ES-I3 (cell line): Measurements from ENCODE around the gene NTNG1.
"Not testable (repeated sequence)": the region's sequence is repeated elsewhere in the genome, so short reads cannot be mapped to it uniquely, and the experiment has no call there.

Source experiments
- H3K36me3 ChIP-seq: 2 replicates; pipeline ENCODE4 v1.6.1; 2013; ENCODE audit warnings: mild to moderate bottlenecking, low read length, control low read depth, moderate library complexity; ENCODE audit not compliant: insufficient read depth
- H3K4me1 ChIP-seq: 2 replicates; pipeline ENCODE4 v1.6.1; 2013; ENCODE audit warnings: mild to moderate bottlenecking, control low read depth, low read length; ENCODE audit not compliant: insufficient read depth
- H3K9ac ChIP-seq: 2 replicates; pipeline ENCODE4 v1.6.1; 2013; ENCODE audit warnings: low read depth, mild to moderate bottlenecking, low read length, moderate library complexity
- H3K9me3 ChIP-seq: 2 replicates; pipeline ENCODE4 v1.6.1; 2013; ENCODE audit warnings: mild to moderate bottlenecking, low read length, moderate library complexity; ENCODE audit not compliant: control insufficient read depth, insufficient read depth

The NTNG1 gene

DNA sequence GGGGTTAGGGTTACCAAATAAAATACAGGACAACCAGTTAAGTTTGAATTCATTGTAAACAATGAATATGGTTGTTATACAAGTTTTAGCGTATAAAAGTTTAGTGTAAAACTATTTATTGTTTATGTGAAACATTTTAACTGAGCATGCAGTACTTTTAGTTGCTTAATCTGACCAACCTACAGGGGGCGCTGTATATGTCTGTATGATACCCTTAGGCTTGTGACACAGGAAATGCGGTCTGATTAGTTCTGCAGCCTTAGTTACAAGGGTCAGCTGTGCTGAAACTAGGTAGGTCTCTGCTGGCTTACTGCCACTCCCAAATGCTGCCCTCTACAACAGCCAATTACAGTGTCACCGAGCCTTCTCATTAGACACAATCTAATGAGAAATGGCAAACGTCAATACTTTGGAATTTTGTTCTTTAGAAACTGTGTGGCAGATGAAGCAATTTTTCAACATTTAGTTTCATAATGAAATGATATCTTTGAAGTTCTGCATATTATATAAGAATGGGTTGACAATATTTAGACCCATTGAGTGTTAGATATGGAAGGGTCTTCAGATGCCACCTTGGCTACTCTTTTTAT lies 56.2 kb downstream of the NTNG1 start:
- Histone ChIP-seq H3K36me3 (no peaks in the 10 kb centered on the region), H3K9me3 (no peaks in the 10 kb centered on the region), H3K4me1 (peaks cover 33% of the 10 kb centered on the region), H3K9ac (no peak overlapping the region)

DNA sequence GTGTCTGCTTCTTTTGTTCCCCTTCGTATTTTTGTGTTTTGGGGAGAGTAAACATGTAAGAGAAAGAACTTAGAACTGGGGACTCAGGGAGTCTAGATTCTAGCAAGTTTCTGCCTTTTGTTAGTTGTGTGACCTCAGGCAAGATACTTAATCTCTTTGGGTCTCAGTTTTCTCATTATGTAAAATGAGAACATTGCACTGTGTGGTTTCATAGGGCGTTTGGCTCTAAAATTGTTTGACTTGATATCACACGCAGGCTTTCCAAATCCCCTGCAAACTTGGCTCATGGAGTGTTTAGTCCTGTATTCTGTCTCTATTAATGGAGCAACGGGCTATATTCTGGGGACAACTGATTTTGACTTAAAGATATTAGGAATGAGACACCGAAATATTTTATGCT lies 57.7 kb downstream of the NTNG1 start:
- no peak overlapping the region for H3K9ac ChIP-seq
- no peaks in the 10 kb centered on the region for H3K36me3 ChIP-seq
- H3K9me3 ChIP-seq: no peaks in the 10 kb centered on the region; the same call in 1 of the 2 replicates
- peaks cover 33% of the 10 kb centered on the region for H3K4me1 ChIP-seq

DNA sequence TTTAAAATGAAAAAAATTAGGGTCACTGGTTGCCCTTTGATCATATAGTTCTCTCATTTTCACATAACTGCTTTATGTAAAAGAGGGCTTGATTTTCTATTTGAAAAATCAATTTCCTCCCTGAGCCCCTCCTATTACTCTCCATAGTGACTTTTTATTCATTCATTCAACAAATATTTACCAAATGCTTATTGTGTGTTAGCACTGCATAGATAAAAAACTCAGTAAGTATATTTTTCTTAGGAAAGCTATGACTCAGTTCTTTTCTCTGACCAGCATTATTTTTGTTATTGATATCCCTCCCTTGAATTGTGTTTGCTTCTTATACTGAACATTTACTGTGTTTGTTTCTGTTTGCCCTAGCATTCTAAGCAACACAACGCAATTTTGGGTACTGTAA lies 59.8 kb downstream of the NTNG1 start:
- peaks cover 14% of the 10 kb centered on the region; the same call in 1 of the 2 replicates for H3K4me1 ChIP-seq
- no peaks in the 10 kb centered on the region for H3K36me3 ChIP-seq
- no peaks in the 10 kb centered on the region; the same call in 1 of the 2 replicates for H3K9me3 ChIP-seq
- no peak overlapping the region for H3K9ac ChIP-seq

DNA sequence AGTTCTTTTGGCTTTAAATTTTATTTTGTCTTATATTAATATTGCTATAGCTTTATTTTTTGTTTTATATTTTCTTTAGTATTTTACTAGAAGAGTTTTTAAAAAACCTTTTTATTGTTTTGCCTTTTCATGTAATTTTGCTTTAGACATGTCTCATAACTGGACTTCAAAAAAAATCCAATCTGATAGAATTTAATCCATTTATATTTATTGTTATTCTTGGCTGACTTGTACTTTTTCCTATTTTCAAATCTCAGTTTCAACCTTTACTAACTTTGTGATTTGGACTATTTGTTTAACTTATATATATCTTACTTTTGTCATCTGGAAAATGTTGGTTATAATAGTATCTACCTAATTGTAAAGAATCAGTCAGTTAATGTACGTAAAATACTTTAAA lies 61.2 kb downstream of the NTNG1 start:
- H3K9ac ChIP-seq: no peak overlapping the region
- no peaks in the 10 kb centered on the region for H3K36me3 ChIP-seq
- no peaks in the 10 kb centered on the region; the same call in 1 of the 2 replicates for H3K9me3 ChIP-seq
- H3K4me1 ChIP-seq: peaks cover 5% of the 10 kb centered on the region; the same call in 1 of the 2 replicates

DNA sequence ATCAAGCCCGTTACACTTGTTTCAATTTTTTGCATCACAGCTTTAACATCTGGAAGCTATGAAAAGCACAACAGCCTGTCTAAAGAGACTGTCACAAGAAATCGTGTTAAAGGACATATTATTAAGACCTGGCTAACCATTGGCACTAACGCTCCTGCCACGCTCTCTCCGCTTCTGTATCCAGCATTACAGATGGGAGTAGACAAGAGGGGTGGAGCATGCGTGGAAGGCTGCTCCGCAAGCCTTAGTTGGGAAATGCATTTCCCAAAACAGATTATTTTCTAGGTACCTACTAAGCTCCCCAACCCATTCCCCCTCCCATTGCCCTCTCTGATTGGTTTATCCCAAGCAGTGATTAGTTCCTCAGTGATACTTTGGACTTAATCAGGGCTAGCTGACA lies 72.4 kb downstream of the NTNG1 start:
- H3K9me3 ChIP-seq: 0 out of 2 replicates have a peak, but pooled peaks cover 2% of the 10 kb centered on the region
- H3K36me3 ChIP-seq: no peaks in the 10 kb centered on the region
- H3K4me1 ChIP-seq: no peaks in the 10 kb centered on the region

DNA sequence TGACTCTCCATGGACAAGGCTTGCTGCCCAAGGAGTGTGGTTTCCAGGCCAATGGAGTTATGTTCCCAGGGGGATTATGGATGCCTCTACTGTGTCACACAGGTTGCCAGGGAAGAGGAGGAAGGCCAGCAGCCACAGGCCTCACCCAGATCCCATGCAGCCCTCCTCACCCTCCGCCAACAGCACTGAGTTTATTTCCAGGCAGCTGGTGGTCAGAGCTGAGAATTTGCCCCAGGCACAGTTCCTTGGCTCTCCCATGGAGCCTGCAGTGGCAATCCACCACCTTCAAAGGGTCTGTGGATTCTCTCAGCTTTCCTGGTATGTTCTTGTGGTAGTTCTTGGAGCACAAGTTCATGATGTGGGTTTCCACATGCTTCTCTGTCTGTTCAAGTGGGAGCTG lies 79.2 kb downstream of the NTNG1 start:
- Histone ChIP-seq H3K9me3 (0 out of 2 replicates have a peak, but pooled peaks cover 2% of the 10 kb centered on the region), H3K4me1 (no peaks in the 10 kb centered on the region), H3K36me3 (no peaks in the 10 kb centered on the region), H3K9ac (no peak overlapping the region)

More for the DNA sequence above, 72.4 kb downstream of the NTNG1 start:
- no peak overlapping the region for H3K9ac ChIP-seq

DNA sequence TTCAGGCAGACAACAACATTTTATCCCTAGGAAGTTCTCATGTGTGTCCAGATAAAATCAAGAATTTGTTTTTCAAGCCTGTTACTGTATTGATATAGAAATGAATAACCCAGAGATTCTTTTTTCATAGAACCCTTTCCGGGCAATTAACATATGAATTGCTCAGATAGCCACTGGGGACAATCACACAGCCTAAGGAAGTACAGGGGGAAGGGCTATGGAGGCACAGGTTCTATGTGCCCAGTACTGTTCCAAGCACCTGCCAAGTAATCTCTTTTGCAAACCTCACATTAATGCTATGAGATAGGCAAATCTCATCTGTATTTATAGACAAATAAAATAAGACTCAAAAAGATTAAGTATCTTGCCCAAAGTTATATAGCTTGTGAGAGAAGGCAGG lies 84.9 kb downstream of the NTNG1 start:
- Histone ChIP-seq H3K9ac (no peak overlapping the region), H3K36me3 (no peaks in the 10 kb centered on the region), H3K9me3 (no peaks in the 10 kb centered on the region), H3K4me1 (peaks cover 10% of the 10 kb centered on the region)

DNA sequence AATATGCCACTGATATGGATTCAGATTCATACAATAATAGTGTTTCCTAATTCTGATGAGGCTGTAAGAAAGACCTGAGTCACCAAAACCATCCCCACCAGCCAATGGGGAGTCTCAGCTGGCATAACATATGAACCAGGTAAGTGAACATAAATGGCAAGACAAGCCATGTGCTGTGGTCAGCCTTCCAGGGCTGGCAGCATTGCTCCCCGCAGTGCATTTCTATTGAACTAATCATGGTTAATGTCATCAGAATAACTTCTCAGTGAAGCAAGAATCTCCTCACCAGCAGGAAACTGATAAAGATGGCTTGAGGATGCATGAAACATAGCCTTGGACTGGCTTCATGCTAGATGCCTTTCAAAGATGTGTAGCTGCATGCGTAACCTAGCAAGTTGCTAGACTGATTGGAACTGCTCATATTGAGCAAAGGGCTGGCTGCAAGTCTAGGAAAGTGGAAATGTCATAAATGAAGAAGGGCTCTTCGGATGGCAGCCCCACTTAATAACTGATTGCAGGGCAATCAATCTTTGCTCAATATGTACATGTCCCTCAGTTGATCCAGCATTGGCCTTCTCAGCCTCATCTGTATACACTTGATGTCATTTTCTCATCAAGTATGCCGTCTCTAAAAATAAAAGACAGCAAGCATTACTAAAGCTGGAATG lies 88.0 kb downstream of the NTNG1 start:
- H3K9me3 ChIP-seq: no peaks in the 10 kb centered on the region
- H3K4me1 ChIP-seq: peaks cover 10% of the 10 kb centered on the region
- H3K9ac ChIP-seq: no peak overlapping the region
- H3K36me3 ChIP-seq: no peaks in the 10 kb centered on the region

DNA sequence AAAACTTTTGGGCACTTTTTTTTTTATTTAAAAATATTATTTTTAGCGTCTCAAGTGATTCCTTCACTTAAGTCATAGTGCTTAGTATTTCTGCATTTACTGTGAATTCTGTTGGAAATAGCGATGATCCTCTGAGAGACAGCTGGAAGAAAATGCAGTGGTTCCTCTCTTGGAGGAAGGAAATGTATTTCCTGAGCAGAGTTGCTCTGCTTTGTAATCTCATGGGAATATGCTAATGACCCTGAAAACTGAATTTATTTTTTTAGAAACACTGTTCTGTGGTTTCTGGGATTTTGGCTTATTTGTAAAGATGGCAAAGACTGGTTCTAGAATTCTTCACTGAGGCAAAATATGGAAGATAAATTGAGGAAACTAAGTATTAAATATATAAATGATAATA lies 88.9 kb downstream of the NTNG1 start:
- Histone ChIP-seq H3K36me3 (no peaks in the 10 kb centered on the region), H3K9ac (no peak overlapping the region), H3K9me3 (no peaks in the 10 kb centered on the region), H3K4me1 (peaks cover 10% of the 10 kb centered on the region)

DNA sequence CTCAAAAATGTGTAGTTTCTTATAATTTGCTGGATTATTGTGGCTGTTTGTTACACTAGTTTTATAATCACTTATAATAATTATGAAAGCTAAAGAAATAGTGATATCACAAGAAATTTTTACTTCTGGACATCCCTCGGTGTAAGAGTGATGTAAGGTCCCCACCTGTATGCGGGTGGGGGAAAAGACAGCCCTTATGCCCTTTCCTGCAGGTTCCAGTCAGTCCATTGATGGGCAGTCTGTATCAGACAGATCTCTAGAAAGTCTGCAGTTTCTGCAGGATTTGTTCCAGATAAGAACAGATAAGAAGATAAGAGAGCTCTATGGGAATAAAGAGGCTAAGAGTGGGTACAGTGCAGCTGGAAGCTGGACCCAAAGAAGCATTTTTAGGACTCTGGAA lies 89.3 kb downstream of the NTNG1 start:
- H3K9me3 ChIP-seq: no peaks in the 10 kb centered on the region
- no peak overlapping the region for H3K9ac ChIP-seq
- no peaks in the 10 kb centered on the region for H3K36me3 ChIP-seq
- H3K4me1 ChIP-seq: peaks cover 10% of the 10 kb centered on the region

DNA sequence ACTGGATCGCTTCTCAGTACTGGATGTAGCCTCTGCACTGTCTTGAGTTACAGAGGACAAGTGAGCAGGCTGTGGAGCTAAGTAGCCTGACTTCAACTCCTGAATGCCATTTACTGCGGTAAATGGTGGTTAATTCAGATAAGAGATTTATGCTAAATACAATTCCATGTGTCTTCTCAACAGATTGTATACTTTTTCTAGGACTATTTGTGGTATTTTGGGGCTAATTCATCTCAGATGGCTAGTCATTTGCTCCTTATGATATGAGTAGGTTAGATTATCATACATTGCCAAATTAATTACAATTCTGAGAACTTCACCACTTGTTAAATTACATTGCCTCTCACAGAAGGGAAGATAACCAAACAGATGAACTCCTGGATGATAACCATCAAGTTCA lies 90.5 kb downstream of the NTNG1 start:
- Histone ChIP-seq H3K9ac (no peak overlapping the region), H3K9me3 (peaks cover 5% of the 10 kb centered on the region), H3K36me3 (no peaks in the 10 kb centered on the region), H3K4me1 (peaks cover 5% of the 10 kb centered on the region)

DNA sequence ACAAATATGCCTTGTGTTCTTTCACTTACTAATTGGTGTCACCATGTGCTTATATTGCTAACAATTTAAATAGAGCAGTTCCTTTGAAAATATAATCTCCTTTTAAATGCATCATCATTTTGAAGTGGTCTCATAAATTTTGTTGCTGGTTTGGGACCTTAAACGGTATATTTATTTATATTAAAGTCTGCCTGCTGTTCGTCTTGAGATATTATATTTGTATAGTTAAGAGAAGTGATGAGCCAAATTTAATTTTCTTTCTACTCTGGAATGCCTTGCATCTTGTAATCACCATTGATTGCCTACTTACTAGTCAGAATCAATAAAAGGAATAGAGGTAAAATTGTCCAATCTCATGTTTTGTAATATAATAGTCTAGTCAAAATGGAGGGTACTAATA lies 91.6 kb downstream of the NTNG1 start:
- Histone ChIP-seq H3K9ac (no peak overlapping the region), H3K36me3 (no peaks in the 10 kb centered on the region), H3K4me1 (no peaks in the 10 kb centered on the region; the same call in 1 of the 2 replicates), H3K9me3 (peaks cover 5% of the 10 kb centered on the region)

DNA sequence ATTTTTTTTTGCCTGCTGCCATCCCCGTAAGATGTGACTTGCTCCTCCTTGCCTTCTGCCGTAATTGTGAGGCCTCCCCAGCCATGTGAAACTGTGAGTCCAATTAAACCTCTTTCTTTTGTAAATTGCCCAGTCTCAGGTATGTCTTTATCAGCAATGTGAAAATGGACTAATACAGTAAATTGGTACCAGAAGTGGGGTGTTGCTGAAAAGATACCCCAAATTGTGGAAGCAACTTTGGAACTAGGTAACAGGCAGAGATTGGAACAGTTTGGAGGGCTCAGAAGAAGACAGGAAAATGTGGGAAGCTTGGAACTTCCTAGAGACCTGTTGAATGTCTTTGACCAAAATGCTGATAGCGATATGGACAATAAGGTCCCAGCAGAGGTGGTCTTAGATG lies 95.9 kb downstream of the NTNG1 start:
- H3K36me3 ChIP-seq, H3K4me1 ChIP-seq, H3K9ac ChIP-seq, H3K9me3 ChIP-seq: not testable (repeated sequence)

DNA sequence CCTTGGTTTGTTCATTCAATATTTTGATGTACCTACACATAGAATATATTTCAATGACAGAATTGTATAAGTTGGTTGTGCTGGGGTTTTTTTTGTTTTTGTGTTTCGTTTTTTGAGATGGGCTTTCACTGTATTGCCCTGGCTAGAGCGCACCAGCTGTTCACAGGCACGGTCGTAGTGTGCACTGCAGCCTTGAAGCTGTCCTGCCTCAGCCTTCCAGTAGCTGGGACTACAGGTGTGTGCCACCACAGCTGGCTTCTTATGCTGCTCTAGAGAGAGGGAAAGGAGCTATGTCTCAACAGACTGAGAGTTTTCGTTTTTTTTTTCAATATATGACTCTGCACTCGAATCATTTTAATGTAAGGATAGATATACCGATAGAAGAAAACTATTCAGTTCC lies 102.6 kb downstream of the NTNG1 start:
- Histone ChIP-seq H3K4me1 (peaks cover 16% of the 10 kb centered on the region), H3K36me3 (no peaks in the 10 kb centered on the region), H3K9ac (no peak overlapping the region), H3K9me3 (no peaks in the 10 kb centered on the region; the same call in 1 of the 2 replicates)

DNA sequence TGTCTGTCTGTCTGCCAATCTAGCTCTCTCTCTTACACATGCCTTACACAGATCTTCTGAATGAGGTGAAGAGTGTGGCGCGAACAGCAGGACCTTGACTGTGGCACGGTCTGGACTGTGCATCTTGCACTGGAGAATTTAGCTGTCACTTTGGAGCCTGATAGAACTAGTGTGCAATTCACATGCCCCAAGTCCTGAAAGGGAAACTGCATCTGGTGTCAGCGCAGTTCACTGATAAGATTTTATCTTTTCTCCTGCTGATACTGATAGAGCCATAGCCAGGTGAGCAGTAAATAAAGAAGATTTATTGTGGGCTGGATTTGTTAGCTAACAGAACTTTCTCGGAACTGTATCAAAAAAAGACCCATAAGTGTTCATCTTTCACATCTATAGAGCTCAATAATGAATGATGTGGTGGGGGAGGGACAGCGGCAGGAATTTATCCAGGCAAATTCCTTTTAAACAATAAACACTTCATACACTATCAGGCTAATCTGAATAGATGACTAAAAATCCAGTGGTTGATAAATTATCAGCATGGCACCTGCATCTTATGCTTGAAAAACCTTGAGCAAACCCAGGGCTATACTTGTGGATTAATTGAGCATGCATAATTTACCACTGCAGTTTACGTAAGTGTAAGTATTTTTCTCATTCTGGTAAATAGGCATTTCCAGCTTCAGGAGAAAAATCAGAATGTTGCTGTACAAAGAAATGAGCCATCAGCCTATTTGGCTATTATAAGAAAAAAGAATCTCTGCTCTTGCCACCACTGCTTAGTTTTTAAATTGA lies 104.1 kb downstream of the NTNG1 start:
- Histone ChIP-seq H3K9me3 (no peaks in the 10 kb centered on the region), H3K9ac (no peak overlapping the region), H3K36me3 (no peaks in the 10 kb centered on the region), H3K4me1 (peaks cover 19% of the 10 kb centered on the region)
